GM15510 (cell line): Measurements from ENCODE around the gene FAM50A.
A peak's percentile ranks its signal among the peaks of the same experiment; 100 is the strongest.

Experiments used
- POLR2A ChIP-seq: IDR thresholded peaks from 3 replicates; pipeline ENCODE4 v1.6.1; 2011; ENCODE audit warnings: borderline replicate concordance; ENCODE audit not compliant: insufficient read length; ENCODE audit errors: extremely low read depth

FAM50A gene

DNA sequence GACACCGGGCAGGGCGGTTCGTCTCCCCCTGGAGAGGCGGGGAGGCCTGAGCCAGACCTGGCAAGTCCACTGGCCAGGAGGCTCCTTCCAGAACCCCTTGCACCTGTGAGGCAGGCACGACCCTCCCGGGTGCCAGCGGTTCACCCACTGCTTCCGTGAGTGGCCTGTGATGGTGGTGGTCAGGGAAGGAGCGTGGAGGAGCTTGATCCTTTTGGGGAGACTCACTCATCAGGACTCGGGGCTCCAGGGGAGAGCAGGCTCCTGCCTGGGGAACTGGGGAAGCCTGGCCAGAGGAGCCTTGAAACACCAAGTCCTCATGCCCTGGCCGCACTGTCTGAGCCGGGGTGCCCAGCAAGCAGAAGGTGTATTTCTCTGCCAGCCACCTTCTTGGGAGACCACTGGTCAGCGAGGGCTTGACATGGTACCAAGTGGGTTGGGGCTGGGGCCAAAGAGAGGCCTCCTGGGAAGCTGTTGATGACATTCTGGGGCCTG is 860 bp downstream of the FAM50A start:
- TF ChIP-seq POLR2A, result no peak

DNA sequence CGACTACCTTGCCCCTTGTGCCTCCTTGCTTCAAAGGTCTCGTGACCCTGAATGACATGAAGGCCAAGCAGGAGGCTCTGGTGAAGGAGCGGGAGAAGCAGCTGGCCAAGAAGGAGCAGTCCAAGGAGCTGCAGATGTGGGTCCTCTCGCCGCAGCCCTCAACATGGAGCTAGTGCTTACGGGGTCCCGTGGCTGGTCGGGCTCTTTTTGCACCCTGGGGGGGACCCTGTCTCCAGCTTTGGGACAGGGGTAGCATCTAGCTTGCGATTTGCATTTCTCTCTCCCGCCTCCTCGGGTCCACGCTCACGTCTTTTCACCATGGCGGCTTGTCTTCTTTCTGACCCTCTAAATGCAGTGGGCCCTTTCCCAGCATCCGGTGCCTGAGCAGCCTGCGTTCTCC is 1.8 kb downstream of the FAM50A start:
- no peak for TF ChIP-seq POLR2A

DNA sequence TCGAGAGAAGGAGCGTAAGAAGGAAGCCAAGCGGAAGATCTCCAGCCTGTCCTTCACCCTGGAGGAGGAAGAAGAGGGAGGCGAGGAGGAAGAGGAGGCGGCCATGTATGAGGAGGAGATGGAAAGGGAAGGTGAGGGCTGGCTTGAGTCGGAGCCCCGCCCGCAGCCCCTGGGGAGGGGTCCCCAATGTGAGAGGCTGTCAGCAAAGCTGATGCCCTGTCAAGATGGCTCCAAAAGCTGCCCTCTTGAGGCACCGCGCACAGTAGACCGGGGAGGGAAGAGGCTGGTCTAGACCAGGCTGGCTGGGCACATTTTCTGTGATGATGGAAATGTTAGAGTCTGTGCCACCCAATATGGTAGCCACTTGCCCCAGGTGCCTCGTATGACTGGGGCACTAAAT is 2.5 kb downstream of the FAM50A start:
- no peak for TF ChIP-seq POLR2A

DNA sequence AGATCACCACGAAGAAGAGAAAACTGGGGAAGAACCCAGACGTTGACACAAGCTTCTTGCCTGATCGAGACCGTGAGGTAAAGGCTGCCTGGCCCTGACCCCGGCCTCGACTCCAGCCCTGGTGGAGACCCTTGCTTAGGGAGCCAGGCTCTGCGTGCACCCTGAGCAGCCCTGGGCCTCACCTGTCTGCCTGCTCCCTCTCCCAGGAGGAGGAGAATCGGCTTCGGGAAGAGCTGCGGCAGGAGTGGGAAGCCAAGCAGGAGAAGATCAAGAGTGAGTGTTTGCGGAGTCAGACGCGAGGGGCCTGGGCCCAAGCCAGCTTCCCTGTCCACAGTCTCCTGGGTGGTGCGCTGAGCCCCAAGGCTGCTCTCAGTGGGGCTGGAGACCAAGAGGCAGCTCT is 4.5 kb downstream of the FAM50A start:
- no peak for TF ChIP-seq POLR2A

DNA sequence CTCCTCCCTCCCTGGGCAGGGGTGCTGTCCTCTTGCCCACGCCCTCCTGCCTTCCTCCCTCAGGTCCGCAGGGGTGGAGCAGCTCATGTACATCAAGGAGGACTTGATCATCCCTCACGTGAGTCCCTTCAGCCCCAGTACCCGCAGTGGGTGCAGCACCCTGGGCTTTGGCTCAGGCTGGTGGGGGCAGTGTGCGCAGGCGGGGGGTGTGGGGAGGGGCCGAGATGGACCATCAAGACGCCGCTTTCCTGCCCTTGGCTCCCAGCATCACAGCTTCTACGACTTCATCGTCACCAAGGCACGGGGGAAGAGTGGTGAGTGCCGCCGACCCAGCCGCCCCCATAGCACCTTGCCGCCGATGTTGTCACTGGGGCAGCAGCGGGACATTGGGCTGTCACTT is 5.7 kb downstream of the FAM50A start:
- TF ChIP-seq POLR2A, result no peak

DNA sequence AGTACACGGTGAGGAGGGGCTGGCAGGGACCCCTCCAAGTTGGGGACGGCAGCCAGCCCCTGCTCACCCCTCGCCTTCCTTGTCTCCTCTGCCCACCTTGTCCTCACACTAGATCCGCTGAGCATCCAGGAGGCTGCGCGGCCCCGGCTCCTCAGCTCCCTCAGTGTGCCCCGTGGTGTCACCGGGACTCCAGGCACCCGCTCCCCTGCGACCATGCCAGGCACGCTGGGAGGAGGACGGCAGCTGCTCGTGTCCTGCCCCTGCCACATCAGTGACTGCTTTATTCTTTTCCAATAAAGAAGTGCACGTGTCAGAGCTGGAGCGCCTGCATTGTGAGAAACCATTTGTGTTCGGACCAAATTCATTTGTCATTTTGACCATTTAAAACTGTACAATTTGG is 6.4 kb downstream of the FAM50A start:
- no peak for TF ChIP-seq POLR2A

DNA sequence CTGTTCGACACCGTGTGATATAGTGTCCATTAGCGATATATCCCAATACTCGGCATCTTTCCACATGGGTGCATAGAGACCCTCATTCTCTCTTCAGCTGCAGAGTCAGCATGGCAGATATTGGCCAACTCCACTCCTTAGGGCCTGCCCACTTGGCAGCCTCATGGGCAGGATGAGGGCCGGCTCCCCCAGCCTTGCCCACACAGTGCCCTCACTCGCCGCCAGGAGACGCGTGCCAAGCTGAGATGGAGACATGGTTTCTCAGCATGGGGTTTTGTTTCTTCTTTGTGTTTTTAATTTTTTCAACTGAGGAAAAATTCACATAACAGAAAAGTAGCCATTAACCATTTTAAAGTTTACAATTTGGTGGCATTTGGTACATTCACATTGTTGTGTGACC is 8.9 kb downstream of the FAM50A start:
- TF ChIP-seq POLR2A, result no peak

DNA sequence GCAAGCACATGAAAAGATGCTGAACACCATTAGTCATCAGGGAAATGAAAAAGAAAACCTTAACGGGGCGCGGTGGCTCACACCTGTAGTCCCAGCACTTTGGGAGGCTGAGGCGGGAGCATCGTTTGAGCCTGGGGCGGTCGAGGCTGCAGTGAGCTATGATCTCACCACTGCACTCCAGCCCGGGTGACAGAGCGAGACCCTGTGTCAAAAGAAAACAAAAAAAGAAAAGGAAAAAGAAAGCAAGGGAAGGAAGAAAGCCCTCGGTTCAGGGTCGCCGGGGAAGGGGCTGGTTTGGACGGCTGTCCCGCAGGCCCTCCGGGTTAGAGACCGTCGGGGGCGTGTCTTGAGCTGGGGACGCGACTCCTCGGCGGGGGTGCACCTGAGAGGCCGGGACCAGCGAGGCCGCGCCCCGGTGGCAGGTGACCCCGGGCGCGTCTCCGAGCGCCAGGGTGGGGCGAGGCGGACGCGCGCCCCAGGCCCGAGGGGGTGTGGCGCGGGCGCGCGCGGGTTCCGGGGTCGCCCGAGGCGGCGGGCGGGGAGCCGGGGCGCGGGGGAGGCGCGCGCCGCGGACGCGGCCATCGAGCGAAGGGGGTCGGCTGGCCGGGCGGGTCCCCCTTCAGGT is 13.7 kb downstream of the FAM50A start:
- TF ChIP-seq POLR2A, result no peak

DNA sequence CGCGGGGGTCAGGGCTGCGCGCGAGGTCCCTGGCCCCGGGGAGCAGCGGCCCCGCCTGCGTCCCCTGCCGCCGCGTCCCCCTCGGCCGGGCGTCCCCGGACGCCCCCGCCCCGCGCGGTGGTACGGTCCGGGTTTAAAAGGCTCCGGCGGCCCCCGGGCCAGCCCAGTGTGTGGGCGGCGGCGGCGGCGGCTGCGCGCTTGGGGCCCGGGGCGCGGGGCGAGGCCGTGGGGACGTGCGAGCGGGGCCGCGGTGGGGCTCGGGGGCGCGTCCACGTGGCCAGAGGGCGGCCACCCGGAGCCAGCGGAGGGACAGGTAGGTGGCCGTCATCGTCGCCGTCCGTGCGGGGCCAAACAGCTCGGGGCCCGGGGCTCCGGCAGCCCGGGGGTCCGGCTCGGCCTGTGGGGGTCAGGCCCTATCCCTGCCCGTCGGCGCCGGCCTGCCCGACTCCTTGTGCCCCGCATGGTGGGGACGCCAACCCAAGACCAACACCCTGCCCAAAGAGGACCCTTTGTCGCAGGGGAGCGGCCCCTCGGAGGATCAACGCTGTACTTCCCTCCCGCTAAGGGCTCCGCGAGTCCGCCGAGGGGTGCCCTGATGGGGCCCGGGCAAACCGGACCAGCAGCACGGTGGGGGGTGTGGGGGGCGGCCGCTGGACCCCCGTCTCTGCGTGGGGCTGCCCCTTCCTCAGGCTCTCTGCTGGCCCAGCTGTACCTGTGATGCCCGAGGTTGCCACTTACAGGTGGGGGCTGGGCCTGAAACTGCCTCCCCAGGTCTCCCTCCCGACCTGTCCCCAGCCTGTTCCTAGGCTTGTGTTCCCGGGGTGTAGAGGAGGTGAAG is 14.4 kb downstream of the FAM50A start, which contains the start of gene PLXNA3:
TSS of gene PLXNA3 (plus strand) at position 166 of the 838 bp plus-strand sequence. CDS start 1,903 bp downstream, outside the sequence.
- peak; percentile 65 for TF ChIP-seq POLR2A

DNA sequence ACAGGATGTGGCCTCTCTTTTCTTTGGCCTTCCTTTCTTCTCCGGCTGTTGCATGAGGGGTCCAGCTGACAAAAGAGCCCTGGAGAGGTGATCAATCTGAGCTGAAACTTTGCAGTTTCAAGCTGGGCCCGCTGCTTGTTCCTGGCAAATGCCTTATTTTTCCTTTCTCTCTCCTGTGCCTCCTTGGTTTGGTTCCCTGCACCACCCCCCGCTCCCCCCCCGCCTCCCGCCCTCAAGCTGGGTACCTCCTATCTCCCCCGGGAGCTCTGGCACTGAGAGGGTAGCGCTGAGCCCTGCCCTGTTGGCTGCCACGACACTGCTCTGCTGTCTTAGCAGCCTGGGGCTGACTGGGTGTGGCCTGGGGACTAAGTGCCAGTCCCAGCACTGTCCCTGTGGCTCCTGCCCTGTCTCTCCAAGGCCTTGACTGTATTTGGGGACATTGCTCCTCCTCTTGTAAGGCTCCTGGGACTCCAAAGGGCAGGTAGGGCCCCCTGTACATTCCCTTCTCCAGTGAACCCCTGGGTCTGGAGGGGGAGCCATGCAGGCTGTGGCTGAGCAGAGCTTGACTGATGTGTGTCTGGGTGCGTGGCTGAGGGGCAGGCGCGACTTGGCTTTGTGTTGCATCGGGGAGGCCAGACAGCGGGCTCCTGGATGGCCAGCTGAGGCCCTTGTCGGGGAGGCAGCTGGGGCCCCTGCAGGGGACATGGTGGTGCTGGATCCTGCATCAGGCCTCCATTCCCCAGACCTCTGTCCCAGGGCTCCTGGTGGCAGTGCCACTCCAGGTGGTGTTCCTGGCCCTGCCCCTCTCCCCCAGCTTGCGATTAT is 15.2 kb downstream of the FAM50A start:
- TF ChIP-seq POLR2A, result no peak

DNA sequence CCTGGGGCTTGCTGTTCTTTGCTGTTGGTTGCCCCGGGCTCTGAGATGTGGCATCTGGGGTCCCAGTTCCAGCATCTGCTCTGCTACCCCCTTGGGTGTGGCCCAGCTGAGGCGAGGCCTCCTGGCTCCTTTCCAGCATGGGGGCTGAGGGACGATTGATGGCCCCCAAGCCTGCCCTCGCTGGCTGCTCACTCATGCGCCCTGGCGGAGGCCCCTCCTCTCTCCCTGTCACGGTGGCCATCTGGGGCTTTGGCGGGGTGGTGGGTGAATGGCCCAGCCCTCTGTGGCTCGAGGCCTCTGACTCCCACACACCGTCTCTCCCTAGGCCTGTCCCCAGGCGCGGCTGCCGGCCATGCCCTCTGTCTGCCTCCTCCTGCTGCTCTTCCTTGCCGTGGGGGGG is 15.9 kb downstream of the FAM50A start:
- no peak for TF ChIP-seq POLR2A

DNA sequence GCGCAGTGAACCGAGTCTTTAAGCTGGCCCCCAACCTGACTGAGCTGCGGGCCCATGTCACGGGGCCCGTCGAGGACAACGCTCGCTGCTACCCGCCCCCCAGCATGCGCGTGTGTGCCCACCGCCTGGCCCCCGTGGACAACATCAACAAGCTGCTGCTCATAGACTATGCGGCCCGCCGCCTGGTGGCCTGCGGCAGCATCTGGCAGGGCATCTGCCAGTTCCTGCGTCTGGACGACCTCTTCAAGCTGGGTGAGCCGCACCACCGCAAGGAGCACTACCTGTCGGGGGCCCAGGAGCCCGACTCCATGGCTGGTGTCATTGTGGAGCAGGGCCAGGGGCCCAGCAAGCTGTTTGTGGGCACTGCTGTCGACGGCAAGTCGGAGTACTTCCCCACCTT is 16.4 kb downstream of the FAM50A start:
- no peak for TF ChIP-seq POLR2A

DNA sequence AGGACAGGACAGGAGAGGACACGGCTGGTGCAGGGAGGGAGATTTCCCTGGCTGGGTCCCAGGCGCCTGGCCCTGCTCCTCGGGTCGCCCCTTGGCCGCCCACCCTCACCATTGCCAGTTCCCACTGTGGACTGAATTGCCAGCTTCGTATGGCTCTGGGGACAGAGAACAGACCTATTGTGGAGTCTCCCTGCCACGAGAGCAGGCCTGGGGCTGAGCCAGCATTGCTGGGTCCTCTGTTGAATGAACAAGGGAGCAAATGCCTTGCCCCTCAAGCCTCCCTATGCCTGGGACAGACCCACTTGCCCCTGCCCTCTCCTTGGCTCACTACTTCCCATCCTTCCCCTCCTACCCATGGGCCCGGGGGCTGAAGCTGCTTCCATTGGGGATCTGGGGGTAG is 18.5 kb downstream of the FAM50A start:
- no peak for TF ChIP-seq POLR2A

DNA sequence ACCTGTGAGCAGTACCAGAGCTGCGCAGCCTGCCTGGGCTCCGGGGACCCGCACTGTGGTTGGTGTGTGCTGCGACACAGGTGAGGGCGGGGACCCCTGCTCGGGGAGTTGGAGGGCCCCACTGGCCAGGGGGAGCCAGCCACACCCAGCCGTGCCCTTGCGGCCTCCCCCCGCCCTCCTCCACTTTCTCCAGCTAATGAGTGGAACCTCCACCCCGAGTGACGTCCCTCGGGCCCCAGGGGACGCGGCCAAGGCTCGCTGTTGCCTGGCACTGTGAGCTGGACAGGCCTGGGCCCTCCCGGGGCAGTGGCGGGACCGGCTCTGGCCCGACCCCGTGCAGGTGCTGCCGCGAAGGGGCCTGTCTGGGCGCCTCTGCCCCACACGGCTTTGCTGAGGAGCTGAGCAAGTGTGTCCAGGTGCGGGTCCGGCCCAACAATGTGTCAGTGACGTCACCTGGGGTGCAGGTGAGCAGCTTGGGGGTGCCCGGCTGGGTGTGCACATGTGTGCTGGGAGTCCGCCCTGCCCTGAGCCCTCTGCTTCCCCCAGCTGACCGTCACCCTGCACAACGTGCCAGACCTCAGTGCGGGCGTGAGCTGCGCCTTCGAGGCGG is 19.8 kb downstream of the FAM50A start:
- TF ChIP-seq POLR2A, result no peak
